ENCODE data around the gene TMEM163.
"Not testable (repeated sequence)": the region's sequence is repeated elsewhere in the genome, so short reads cannot be mapped to it uniquely, and the experiment has no call there.

TMEM163 gene

GRCh38 chr2:134570676-134571075 is 148.1 kb downstream of the TMEM163 start:
- ChIA-PET POLR2A (ENCODE audit: low non-redundant PET) (no interaction called here), CTCF (no interaction called here)
- no peak for DNase-seq (ENCODE audit: low spot score)
- TF ChIP-seq CTCF (conservative IDR thresholded peaks at IDR 0.05; ENCODE audit: low read depth) = no peak
- no peak overlapping the region for H3K27ac ChIP-seq

- no peak overlapping the region for H3K27ac ChIP-seq
- no peak for DNase-seq (ENCODE audit: low spot score)
- POLR2A ChIA-PET (ENCODE audit: low non-redundant PET) = no interaction called here
Observed at GRCh38 chr2:134568413-134568812, 150.4 kb downstream of the TMEM163 start.

GRCh38 chr2:134567666-134568065 is 151.1 kb downstream of the TMEM163 start:
- no peak for DNase-seq (ENCODE audit: low spot score)
- no peak for TF ChIP-seq CTCF (conservative IDR thresholded peaks at IDR 0.05; ENCODE audit: low read depth)
- H3K27ac ChIP-seq = no peak overlapping the region
- CTCF ChIA-PET = no interaction called here
- POLR2A ChIA-PET (ENCODE audit: low non-redundant PET) = no interaction called here

More at GRCh38 chr2:134568413-134568812, 150.4 kb downstream of the TMEM163 start:
- TF ChIP-seq CTCF (conservative IDR thresholded peaks at IDR 0.05; ENCODE audit: low read depth) = no peak
- CTCF ChIA-PET = no interaction called here

GRCh38 chr2:134564955-134565354 is 153.8 kb downstream of the TMEM163 start:
- H3K27ac ChIP-seq; DNase-seq (ENCODE audit: low spot score); CTCF ChIA-PET: not testable (repeated sequence)
- POLR2A ChIA-PET (ENCODE audit: low non-redundant PET) = interaction anchor here (0.6 kb wide), 1 partner anchor 273 kb away, joined by 3 read pairs; no protein-coding TSS in a partner anchor

- CTCF ChIA-PET = no interaction called here
- H3K27ac ChIP-seq = no peak overlapping the region
- no peak for TF ChIP-seq CTCF (conservative IDR thresholded peaks at IDR 0.05; ENCODE audit: low read depth)
- DNase-seq (ENCODE audit: low spot score) = no peak
- POLR2A ChIA-PET (ENCODE audit: low non-redundant PET) = interaction anchor here (0.6 kb wide), 1 partner anchor 273 kb away, joined by 3 read pairs; no protein-coding TSS in a partner anchor
Observed at GRCh38 chr2:134564549-134564948, 154.3 kb downstream of the TMEM163 start.

- POLR2A ChIA-PET (ENCODE audit: low non-redundant PET) = no interaction called here
- H3K27ac ChIP-seq = no peak overlapping the region
- CTCF ChIA-PET = no interaction called here
- no peak for DNase-seq (ENCODE audit: low spot score)
- TF ChIP-seq CTCF (conservative IDR thresholded peaks at IDR 0.05; ENCODE audit: low read depth) = no peak
Observed at GRCh38 chr2:134558208-134558830, 160.5 kb downstream of the TMEM163 start.

GRCh38 chr2:134555411-134555810 is 163.4 kb downstream of the TMEM163 start:
- TF ChIP-seq CTCF (conservative IDR thresholded peaks at IDR 0.05; ENCODE audit: low read depth) = no peak

More at GRCh38 chr2:134555411-134555810, 163.4 kb downstream of the TMEM163 start:
- ChIA-PET CTCF (no interaction called here), POLR2A (ENCODE audit: low non-redundant PET) (no interaction called here)
- no peak for DNase-seq (ENCODE audit: low spot score)
- no peak overlapping the region for H3K27ac ChIP-seq

All from RWPE1 (cell line).